ENCODE data around the gene ZNF396. TPM values are rescaled to one million over a fixed set of nuclear protein-coding genes. Genes with fewer than 3 reads are reported as not detected.

Gene ZNF396
- total RNA-seq = 0.37 and 0.59 TPM in 2 replicates

DNA sequence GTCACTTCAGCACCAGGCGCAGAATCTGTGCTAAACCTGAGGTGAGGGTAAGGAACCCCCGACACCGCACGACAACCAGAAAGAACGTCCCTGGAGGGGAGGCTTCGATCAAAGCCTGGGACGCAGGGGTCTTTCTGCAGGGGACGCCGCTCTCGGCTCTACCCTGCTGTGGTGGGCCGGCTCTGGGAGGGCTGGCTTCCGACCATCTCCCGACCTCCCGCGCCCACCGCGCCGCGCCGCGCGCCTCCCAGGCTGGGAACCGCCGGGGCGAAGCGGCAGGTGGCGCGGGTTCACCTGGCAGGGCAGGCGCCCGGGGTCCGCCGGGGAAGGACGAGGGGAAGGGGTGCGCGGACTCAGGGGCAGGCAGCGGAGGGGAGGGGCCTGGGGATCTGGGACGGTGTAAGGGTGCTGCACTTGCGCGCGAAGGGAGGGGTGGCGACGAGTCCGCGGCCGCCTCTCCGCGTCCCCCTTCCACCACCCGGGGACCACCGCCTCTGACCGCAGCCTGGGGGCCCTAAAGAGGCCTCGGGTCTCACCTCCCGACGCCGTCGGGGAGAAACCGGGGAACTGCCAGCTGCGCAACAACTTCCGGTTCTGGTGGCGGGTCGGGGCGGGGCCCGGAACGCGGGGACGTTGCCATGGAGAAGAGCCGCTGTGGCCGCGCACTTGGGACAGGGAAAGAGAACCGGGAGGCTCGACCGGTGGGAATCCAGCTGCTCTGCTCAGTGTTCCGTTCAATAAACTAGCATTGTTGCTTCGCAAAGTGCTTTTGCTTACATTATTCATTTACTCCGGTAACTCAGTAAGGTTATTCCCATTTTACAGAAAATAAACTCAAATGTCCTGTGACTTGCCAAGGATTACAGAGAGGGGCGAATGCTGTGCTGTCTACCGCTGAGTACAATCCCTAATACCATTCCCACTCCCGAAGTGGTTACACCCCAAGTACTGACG lies at the start of gene ZNF396:
Gene ZNF396 (minus strand): TSS at position 596 of the 954 bp plus-strand sequence. CDS start 3,045 bp downstream, outside the sequence.

DNA sequence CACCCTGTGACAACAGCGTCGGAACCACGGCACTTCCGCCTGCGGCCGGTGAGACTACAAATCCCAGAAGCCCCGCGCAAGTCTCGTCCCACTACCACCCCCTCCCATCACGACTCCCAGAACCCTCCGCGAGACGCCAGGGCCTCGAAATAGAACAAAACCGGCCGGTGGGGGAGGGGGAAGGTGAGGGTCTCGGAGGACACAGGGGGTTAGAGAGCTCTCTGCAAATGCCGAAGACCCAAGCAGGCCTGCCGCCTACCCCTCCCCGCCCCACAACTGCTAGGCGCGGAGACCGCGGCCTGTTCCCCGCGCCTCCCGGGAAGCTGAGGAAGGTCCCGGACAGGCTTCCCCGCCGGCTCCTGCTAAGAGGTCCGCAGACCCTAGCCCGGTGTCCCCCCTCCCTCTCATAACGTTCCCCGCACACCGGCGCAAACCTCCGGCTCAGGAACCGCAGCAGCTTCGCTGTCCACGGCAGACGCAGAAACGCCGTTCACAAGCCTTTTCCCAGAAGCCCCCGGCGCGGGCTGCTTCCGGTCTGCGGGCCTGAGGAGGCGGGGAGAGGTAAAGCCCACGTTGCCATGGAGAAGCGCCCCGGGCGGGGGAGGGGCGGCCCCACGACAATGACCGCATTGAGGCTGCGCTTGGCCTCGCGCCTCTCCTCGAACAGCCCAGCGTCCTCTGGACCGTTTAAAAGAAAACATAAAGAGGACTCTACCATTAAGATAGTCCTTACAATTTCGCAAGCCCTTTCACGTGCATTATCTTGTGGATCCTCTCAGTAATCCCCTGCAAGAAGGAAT lies 33.0 kb downstream of the ZNF396 start, which contains the start of gene ZNF24:
Gene ZNF24 (minus strand): TSS at position 485 of the 800 bp plus-strand sequence. CDS start 3,770 bp downstream, outside the sequence.

Other genes starting within 250 kb of the ZNF396 start
- gene ZNF397, start 136.3 kb downstream of the ZNF396 start, total RNA-seq = 9.9 and 11.3 TPM in 2 replicates
- gene ZSCAN30, start 87.1 kb downstream of the ZNF396 start, total RNA-seq = 15.4 and 21.5 TPM in 2 replicates
- gene ZNF24, start 32.9 kb downstream of the ZNF396 start, total RNA-seq = 15.4 and 19.4 TPM in 2 replicates
- gene INO80C, start 120.6 kb upstream of the ZNF396 start, total RNA-seq = 5.5 and 13.5 TPM in 2 replicates
- gene GALNT1, start 204.4 kb upstream of the ZNF396 start, total RNA-seq = 51.4 and 75.3 TPM in 2 replicates

All from subcutaneous preadipocyte (primary cell).